H1 (cell line): ENCODE measurements around the gene MRC2. TPM values are rescaled to one million over a fixed set of nuclear protein-coding genes. Genes with fewer than 3 reads are reported as not detected.

Source experiments
- CTCF ChIA-PET: fragments of 300-600 bp; sonication (Branson Sonifier 250); formaldehyde crosslinking; loops from one replicate; lab custom pipeline; 2021; ENCODE audit not compliant: partially characterized antibody; lab: Charles Lee
- POLR2A ChIA-PET: fragments of 300-600 bp; sonication (Branson Sonifier 250); formaldehyde crosslinking; loops from one replicate; lab custom pipeline; 2021; ENCODE audit warnings: inconsistent platforms; ENCODE audit not compliant: partially characterized antibody; lab: Charles Lee
- DNase-seq, 2 experiments: peaks; one replicate each; pipeline versions ENCODE4 v3.0.0 to v3.0.0-alpha.2; 2010 to 2022; ENCODE audit warnings: low spot score in 2 of 2, low read depth in 1 of 2, mixed read lengths in 1 of 2
- FAIRE-seq: peaks from 2 replicates; lab custom pipeline; 2011; peaks lifted over from hg19 to GRCh38; lab: Jason Lieb, UNC
- H2AFZ ChIP-seq: 2 replicates; pipeline ENCODE4 v1.8.1; 2012; ENCODE audit warnings: low read length, inconsistent platforms
- H2AK5ac ChIP-seq: 2 replicates; pipeline ENCODE4 v1.6.1; 2013; ENCODE audit warnings: low read depth, low read length
- H2BK120ac ChIP-seq: replicated peaks from 2 replicates; pipeline ENCODE3; 2013; ENCODE audit warnings: low read depth, low read length, inconsistent platforms
- H2BK12ac ChIP-seq: 2 replicates; pipeline ENCODE4 v1.6.1; 2013; ENCODE audit warnings: low read depth, low read length
- H2BK15ac ChIP-seq: 2 replicates; pipeline ENCODE4 v1.6.1; 2013; ENCODE audit warnings: low read length
- H2BK20ac ChIP-seq: 2 replicates; pipeline ENCODE4 v1.6.1; 2013; ENCODE audit warnings: low read length
- H2BK5ac ChIP-seq: 2 replicates; pipeline ENCODE4 v1.6.1; 2013; ENCODE audit warnings: low read depth, low read length
- H3K14ac ChIP-seq: 2 replicates; pipeline ENCODE4 v1.6.1; 2013; ENCODE audit warnings: inconsistent platforms; ENCODE audit not compliant: insufficient read length
- H3K18ac ChIP-seq: 2 replicates; pipeline ENCODE4 v1.6.1; 2013; ENCODE audit warnings: low read length; ENCODE audit errors: extremely low read depth
- H3K23ac ChIP-seq: 2 replicates; pipeline ENCODE4 v1.6.1; 2013; ENCODE audit warnings: inconsistent platforms; ENCODE audit not compliant: insufficient read length
- H3K23me2 ChIP-seq: 2 replicates; pipeline ENCODE4 v1.6.1; 2013; ENCODE audit warnings: low read depth, low read length
- H3K27ac ChIP-seq: 2 replicates; pipeline ENCODE4 v1.6.1; 2011; ENCODE audit warnings: low read depth, low read length, inconsistent platforms
- H3K27me3 ChIP-seq, 4 experiments: replicated peaks in 1 of 4; 1 replicate in 1 of 4; 2 replicates in 3 of 4; pipeline versions ENCODE4 v1.6.1 to v1.8.1; 2011 to 2013; ENCODE audit warnings: low read length in 3 of 4, mild to moderate bottlenecking in 3 of 4, inconsistent platforms in 2 of 4, mixed read lengths in 2 of 4, moderate library complexity in 1 of 4; ENCODE audit not compliant: control insufficient read depth in 3 of 4, insufficient read depth in 3 of 4; ENCODE audit errors: extremely low read depth in 1 of 4
- H3K36me3 ChIP-seq, 4 experiments: 2 replicates each; pipeline versions ENCODE4 v1.6.1 to v1.8.1; 2011 to 2013; ENCODE audit warnings: mild to moderate bottlenecking in 4 of 4, low read length in 3 of 4, moderate library complexity in 2 of 4, control low read depth in 1 of 4, inconsistent platforms in 1 of 4; ENCODE audit not compliant: insufficient read depth in 4 of 4, control insufficient read depth in 2 of 4
- H3K4ac ChIP-seq: replicated peaks from 2 replicates; pipeline ENCODE3; 2013; ENCODE audit warnings: low read length, low read depth, mixed read lengths, inconsistent platforms; ENCODE audit not compliant: insufficient read length
- H3K4me1 ChIP-seq, 4 experiments: replicated peaks in 1 of 4; 1 replicate in 1 of 4; 2 replicates in 3 of 4; pipeline versions ENCODE4 v1.6.1 to v1.8.1; 2011 to 2013; ENCODE audit warnings: low read length in 3 of 4, inconsistent platforms in 2 of 4, mixed read lengths in 1 of 4; ENCODE audit not compliant: insufficient read depth in 4 of 4, control insufficient read depth in 3 of 4
- H3K4me2 ChIP-seq, 2 experiments: 2 replicates each; pipeline versions ENCODE4 v1.6.1 to v1.8.1; 2011 to 2013; ENCODE audit warnings: low read depth in 2 of 2, low read length in 2 of 2, control low read depth in 1 of 2, inconsistent platforms in 1 of 2, mild to moderate bottlenecking in 1 of 2; ENCODE audit not compliant: insufficient read depth in 1 of 2
- H3K4me3 ChIP-seq, 4 experiments: fragments of 200-600, 300-600 bp in 1 of 4; sonication (generic), shearing (Covaris generic), sonication (Bioruptor Twin) in 1 of 4; 2 replicates each; pipeline versions ENCODE4 v1.5.1 to v1.8.1; 2011 to 2016; ENCODE audit warnings: low read length in 4 of 4, low read depth in 3 of 4, control low read depth in 2 of 4, inconsistent platforms in 2 of 4, mild to moderate bottlenecking in 2 of 4, mixed read lengths in 1 of 4, moderate library complexity in 1 of 4; ENCODE audit not compliant: insufficient read depth in 2 of 4; ENCODE audit errors: extremely low read depth in 1 of 4
- H3K56ac ChIP-seq: replicated peaks from 2 replicates; pipeline ENCODE3; 2013; ENCODE audit warnings: low read depth, mild to moderate bottlenecking, mixed read lengths, low read length, inconsistent platforms; ENCODE audit not compliant: insufficient read length
- H3K79me1 ChIP-seq: 2 replicates; pipeline ENCODE4 v1.6.1; 2013; ENCODE audit warnings: low read depth, low read length, control low read depth
- H3K79me2 ChIP-seq, 2 experiments: 2 replicates each; pipeline versions ENCODE4 v1.6.1 to v1.8.1; 2012 to 2013; ENCODE audit warnings: low read length in 2 of 2, mild to moderate bottlenecking in 2 of 2, inconsistent platforms in 1 of 2; ENCODE audit not compliant: insufficient read depth in 2 of 2, control insufficient read depth in 1 of 2
- H3K9ac ChIP-seq, 4 experiments: replicated peaks in 1 of 4; 1 replicate in 1 of 4; 2 replicates in 3 of 4; pipeline versions ENCODE4 v1.6.1 to v1.8.1; 2011 to 2013; ENCODE audit warnings: low read depth in 3 of 4, low read length in 3 of 4, control low read depth in 2 of 4, mild to moderate bottlenecking in 2 of 4, moderate library complexity in 2 of 4, inconsistent platforms in 1 of 4; ENCODE audit errors: extremely low read depth in 1 of 4
- H3K9me3 ChIP-seq, 2 experiments: 2 replicates each; pipeline versions ENCODE4 v1.6.1 to v1.8.1; 2012 to 2013; ENCODE audit warnings: mild to moderate bottlenecking in 2 of 2, moderate library complexity in 2 of 2, control low read depth in 1 of 2, inconsistent platforms in 1 of 2, low read depth in 1 of 2, low read length in 1 of 2, mixed read lengths in 1 of 2; ENCODE audit not compliant: insufficient read depth in 2 of 2
- H4K20me1 ChIP-seq, 2 experiments: replicated peaks in 1 of 2; 2 replicates each; pipeline versions ENCODE3 to v1.8.1; 2011 to 2013; ENCODE audit warnings: inconsistent platforms in 2 of 2, low read length in 2 of 2, mild to moderate bottlenecking in 1 of 2; ENCODE audit not compliant: insufficient read depth in 2 of 2, control insufficient read depth in 1 of 2
- H4K5ac ChIP-seq: 2 replicates; pipeline ENCODE4 v1.6.1; 2013; ENCODE audit warnings: low read length, low read depth, mixed read lengths, inconsistent platforms; ENCODE audit not compliant: insufficient read length
- H4K8ac ChIP-seq: 2 replicates; pipeline ENCODE4 v1.8.0; 2013; ENCODE audit warnings: mild to moderate bottlenecking, moderate library complexity, low read length, inconsistent platforms; ENCODE audit not compliant: insufficient read depth; ENCODE audit errors: extremely low read depth
- H4K91ac ChIP-seq: replicated peaks from 2 replicates; pipeline ENCODE3; 2013; ENCODE audit warnings: low read length, mixed read lengths, inconsistent platforms; ENCODE audit not compliant: insufficient read length
- E2F6 ChIP-seq: IDR thresholded peaks from 2 replicates; pipeline ENCODE4 v1.6.1; 2012; ENCODE audit warnings: inconsistent platforms
- EP300 ChIP-seq, 2 experiments: IDR thresholded peaks; 1 replicate in 1 of 2; 2 replicates in 1 of 2; pipeline ENCODE4 v1.6.1; 2011 to 2012; ENCODE audit warnings: low read depth in 2 of 2, low read length in 2 of 2, mild to moderate bottlenecking in 2 of 2, borderline replicate concordance in 1 of 2, inconsistent platforms in 1 of 2, moderate library complexity in 1 of 2
- KDM5A ChIP-seq: fragments of 200-600 bp; IDR thresholded peaks from 2 replicates; pipeline ENCODE4 v1.7.1; 2012; ENCODE audit warnings: mild to moderate bottlenecking, low read length, inconsistent platforms, mixed read lengths
- MAX ChIP-seq: IDR thresholded peaks from 2 replicates; pipeline ENCODE4 v1.6.1; 2012; ENCODE audit warnings: inconsistent platforms
- NANOG ChIP-seq: IDR thresholded peaks from 2 replicates; pipeline ENCODE4 v1.6.1; 2011; ENCODE audit warnings: low read length, low read depth, mild to moderate bottlenecking, inconsistent platforms; ENCODE audit not compliant: insufficient read depth, poor library complexity, severe bottlenecking
- NRF1 ChIP-seq: IDR thresholded peaks from 2 replicates; pipeline ENCODE4 v1.6.1; 2011; ENCODE audit warnings: mild to moderate bottlenecking, low read depth, low read length, improper control_type of control experiment
- POLR2AphosphoS5 ChIP-seq: IDR thresholded peaks from 2 replicates; pipeline ENCODE4 v1.6.1; 2011; ENCODE audit warnings: low read depth, low read length
- WGBS, 2 experiments: shearing (Covaris generic) in 1 of 2; methylation state at CpG; one replicate each; pipeline versions ENCODE4 v1.1.6 to v1.1.7; 2013 to 2015; ENCODE audit warnings: low lambda C conversion rate in 2 of 2, mixed read lengths in 2 of 2, inconsistent platforms in 1 of 2, low coverage in 1 of 2, missing lambda C conversion rate in 1 of 2; ENCODE audit not compliant: insufficient replicate concordance in 2 of 2, insufficient coverage in 1 of 2, insufficient read length in 1 of 2; ENCODE audit errors: extremely low coverage in 1 of 2, missing lambda C conversion rate in 1 of 2; 5-methylcytosine and 5-hydroxymethylcytosine counted together
- polyA plus RNA-seq, 7 experiments: library from polyadenylated mRNA; depleted of rRNA in 3 of 7; stranded (reverse) in 5 of 7; unstranded in 2 of 7; fragments of >200 nt in 5 of 7; fragments of 200-250 nt in 2 of 7; gene quantifications; 1 replicate in 5 of 7; 2 replicates in 1 of 7; 4 replicates in 1 of 7; pipeline versions ENCODE4 v1.2.1 to v1.2.3, GENCODE V29; 2011 to 2013; ENCODE audit warnings: missing spikeins in 2 of 7, mixed read lengths in 2 of 7
- total RNA-seq: library from RNA; stranded (reverse); fragmentation: NEBNext Ultra II Directional; extraction: Animal tissue kit (Norgen Biotek cat#: 25700); gene quantifications from 2 replicates; pipeline ENCODE4 v1.2.1, GENCODE V29; 2021

The MRC2 gene
- total and polyA plus RNA-seq, 2 of the 8 experiments (the other 6 are each of a cell fraction or from before 2014, with no cell fraction given): 7.0 to 24.2 TPM

GRCh38 chr17:62723842-62724241 is 96.4 kb downstream of the MRC2 start:
- FAIRE-seq: no peak
- 68% methylated on average over 7 of the region's 7 CpGs; no CpG with 5 or more reads in 1 of the 2 experiments for WGBS, 2 experiments
- H2BK20ac ChIP-seq: no peak overlapping the region
- no peak overlapping the region for H2BK15ac ChIP-seq
- H3K36me3 ChIP-seq: no peaks in the 10 kb centered on the region
- no peak overlapping the region for H3K56ac ChIP-seq
- peaks cover 0 to 9% (median 2%) of the 10 kb centered on the region in 4 experiments; a peak in 3 of 7 replicates for H3K4me1 ChIP-seq
- H3K4ac ChIP-seq: no peak overlapping the region
- no peak overlapping the region for H3K27ac ChIP-seq
- no peak for TF ChIP-seq KDM5A
- 0 out of 2 replicates have a peak, but pooled peaks have one; percentile 15 for TF ChIP-seq MAX
- no peak for TF ChIP-seq POLR2AphosphoS5
- TF ChIP-seq E2F6: no peak
- TF ChIP-seq NRF1: no peak
- TF ChIP-seq NANOG: no peak
- no peak for TF ChIP-seq EP300 (IDR thresholded peaks at IDR 0.05; ENCODE audit: borderline replicate concordance in 1 of 2, low read depth in 2 of 2, low read length in 2 of 2)
- TF ChIP-seq, all 59 proteins: peak for 1
- ChIA-PET CTCF (interaction anchor here (0.7 to 6.1 kb wide), 7 partner anchors 11 to 276 kb away, joined by 3 to 43 read pairs (median 3); no protein-coding TSS in a partner anchor), POLR2A (interaction anchor here (1.6 kb wide), 1 partner anchor 9 kb away, joined by 5 read pairs; no protein-coding TSS in a partner anchor)
- Histone ChIP-seq H2AFZ (no peak overlapping the region), H2BK12ac (no peak overlapping the region), H4K91ac (no peak overlapping the region), H2BK120ac (no peak overlapping the region), H3K9ac (no peak overlapping the region), H4K8ac (no peak overlapping the region), H3K79me2 (no peaks in the 10 kb centered on the region), H4K20me1 (no peaks in the 10 kb centered on the region), H3K23me2 (0 out of 2 replicates have a peak, but pooled peaks cover 4% of the 10 kb centered on the region), H3K27me3 (no peaks in the 10 kb centered on the region), H3K18ac (no peak overlapping the region), H3K79me1 (no peaks in the 10 kb centered on the region), H2AK5ac (no peak overlapping the region), H3K9me3 (peaks cover 0 to 4% of the 10 kb centered on the region in 2 experiments; a peak in 1 of 4 replicates), H3K23ac (no peak overlapping the region), H3K4me3 (no peak overlapping the region), H4K5ac (no peak overlapping the region), H3K4me2 (no peak overlapping the region), H3K14ac (no peak overlapping the region), H2BK5ac (no peak overlapping the region)
- no peak for DNase-seq
